ENCODE data around the gene XPR1.

The XPR1 gene

DNA sequence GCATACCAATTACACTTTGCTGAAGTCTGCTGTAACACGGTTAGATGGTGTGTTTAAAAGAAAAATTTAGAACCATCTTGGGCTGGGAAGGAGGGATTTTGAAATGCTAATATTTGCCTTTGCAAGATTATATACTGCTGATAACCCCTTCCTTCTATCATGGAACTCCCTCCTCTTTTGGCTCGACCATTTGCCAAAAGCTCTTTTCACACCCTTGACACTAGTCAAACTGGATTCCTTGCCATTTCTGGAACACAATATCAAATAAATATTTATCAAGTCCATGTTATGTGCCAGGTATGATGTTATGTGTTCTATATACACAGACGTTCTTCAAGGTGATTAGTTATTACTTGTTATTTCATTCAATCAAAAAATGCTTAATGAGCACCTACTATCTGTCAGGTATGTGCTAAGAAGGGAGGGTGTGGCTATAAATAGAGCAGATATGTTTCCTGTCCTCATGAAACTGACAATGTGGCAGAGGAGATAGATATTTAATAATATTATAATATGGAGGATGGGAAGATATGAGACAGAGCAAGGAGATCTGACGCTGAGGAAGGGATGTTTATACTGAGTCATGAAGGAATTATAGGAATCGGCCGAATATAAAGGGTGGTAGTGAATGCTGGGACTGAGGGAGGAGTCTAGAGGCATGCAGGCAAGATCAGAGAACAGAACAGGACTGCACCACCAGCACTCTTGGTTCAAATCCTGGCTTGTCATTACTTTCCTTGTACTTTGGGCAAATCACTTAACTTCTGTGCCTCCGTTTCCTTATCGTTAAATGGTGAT is 16.1 kb upstream of the XPR1 start:
- no peak for ATAC-seq

DNA sequence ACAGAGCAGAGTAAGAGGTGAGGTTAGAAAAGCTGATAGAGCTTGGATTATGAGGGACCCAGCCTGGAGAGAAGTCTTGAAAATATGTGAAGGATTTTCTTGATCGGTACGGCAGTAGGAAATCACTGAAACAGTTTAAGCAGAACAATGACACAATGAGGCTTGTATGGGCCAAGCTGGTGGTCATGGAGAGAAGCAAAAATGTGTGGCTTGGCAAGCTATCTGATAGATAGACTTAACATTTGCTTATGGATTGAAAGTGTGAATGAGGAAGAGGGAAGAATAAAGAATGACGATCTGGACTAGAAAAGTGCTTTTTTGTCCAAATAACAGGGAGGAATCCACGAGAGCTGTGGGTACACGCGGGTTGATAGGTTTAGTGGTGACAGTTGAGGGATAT is 15.4 kb upstream of the XPR1 start:
- DNase-seq (no peak), ATAC-seq (no peak)

More for the DNA sequence above, 16.1 kb upstream of the XPR1 start:
- DNase-seq = no peak

- DNase-seq (no peak), ATAC-seq (no peak)
These were observed 13.9 kb upstream of the XPR1 start for GRCh38 chr1:180617774-180618395.

GRCh38 chr1:180620581-180620980 is 11.2 kb upstream of the XPR1 start:
- ATAC-seq = no peak

DNA sequence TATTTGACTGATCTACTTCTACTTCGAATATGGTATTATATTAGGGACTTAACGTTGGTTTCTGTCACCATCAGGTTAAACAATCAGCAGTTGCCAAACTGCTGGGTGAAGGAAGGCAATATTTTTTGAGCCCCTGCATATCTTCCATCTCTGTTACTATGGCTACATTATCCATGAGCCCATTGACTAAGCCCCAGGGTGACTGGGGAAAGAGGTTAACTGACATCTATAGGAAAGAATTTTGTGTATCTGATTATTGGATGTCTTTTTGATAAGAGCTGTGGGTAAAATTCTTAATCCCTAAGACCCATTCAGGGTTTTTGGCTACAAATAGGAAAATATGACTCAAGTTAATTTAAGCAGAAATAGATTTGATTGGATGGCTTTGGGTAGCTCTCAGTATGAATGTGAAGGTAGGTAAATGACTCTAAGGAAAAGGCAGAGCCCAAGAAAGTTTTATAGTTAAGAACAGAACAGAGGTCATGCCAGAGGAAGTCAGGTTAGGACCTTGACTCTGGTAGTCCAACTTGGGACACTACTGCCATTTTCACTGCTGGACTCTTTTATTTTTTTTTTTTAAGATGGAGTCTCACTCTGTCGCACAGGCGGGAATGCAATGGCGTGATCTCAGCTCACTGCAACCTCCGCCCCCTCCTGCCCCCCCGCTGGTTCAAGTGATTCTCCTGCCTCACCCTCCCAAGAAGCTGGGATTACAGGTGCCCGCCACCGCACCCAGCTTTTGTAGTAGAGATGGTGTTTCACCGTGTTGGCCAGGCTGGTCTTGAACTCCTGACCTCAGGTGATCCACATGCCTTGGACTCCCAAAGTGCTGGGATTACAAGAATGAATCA is 8.9 kb upstream of the XPR1 start:
- no peak for DNase-seq
- peak; percentile 28 for ATAC-seq

More at GRCh38 chr1:180620581-180620980, 11.2 kb upstream of the XPR1 start:
- no peak for DNase-seq

DNA sequence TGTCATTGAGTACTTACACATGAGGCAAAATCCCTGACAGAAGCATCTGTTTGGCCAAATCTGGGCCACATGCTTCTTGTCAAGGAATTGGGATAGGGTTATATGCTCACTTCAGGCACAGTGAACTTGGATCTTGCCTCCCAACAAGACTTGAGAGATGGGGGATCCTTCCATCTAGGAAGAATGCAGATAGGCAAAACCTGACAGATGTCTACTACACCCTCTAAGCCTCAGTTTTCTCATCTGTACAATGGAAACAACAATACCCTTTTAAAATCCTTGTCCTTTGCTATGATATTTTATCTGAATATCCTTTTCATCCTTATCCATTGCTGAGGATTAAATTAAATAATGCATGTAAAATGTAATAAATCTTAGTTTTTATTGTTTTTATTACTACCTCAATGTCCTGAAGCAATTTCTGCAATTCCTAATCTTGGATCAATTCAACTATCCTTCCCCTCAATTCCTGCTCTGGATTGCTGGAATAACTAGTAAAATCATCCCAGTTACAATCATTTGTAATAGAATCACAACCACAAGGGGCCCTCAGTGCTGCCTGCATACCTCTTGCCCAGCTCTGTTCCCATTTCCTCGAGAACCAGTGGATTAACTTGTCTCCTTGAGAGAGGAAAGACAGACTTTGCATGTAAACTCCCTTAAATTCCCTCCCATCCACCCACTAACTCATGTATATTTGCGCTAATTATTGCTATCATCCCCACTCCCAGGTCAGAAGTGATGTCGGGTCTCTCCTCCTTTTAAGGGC is 8.1 kb upstream of the XPR1 start:
- ATAC-seq (no peak), DNase-seq (no peak)

GRCh38 chr1:180626711-180627110 is 5.1 kb upstream of the XPR1 start:
- no peak for DNase-seq
- ATAC-seq = no peak

DNA sequence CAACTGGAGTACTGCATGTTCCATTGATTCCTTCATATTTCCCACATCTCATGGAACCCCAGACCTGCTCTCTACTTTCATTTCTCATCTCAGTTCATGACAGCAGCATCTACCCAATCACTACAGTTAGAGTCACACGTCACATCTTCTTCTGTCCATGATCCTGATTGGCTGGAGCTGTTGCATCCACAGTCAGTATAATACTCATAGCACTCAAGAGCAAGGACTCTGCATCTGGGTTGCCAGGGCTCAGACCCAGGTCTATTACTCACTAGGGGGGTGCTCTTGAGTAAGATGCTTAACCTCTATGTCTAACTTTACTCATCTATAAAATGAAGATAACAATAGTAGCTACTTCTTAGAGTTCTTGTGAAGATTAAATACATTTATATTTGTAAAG is 4.4 kb upstream of the XPR1 start:
- DNase-seq (no peak), ATAC-seq (no peak)

DNA sequence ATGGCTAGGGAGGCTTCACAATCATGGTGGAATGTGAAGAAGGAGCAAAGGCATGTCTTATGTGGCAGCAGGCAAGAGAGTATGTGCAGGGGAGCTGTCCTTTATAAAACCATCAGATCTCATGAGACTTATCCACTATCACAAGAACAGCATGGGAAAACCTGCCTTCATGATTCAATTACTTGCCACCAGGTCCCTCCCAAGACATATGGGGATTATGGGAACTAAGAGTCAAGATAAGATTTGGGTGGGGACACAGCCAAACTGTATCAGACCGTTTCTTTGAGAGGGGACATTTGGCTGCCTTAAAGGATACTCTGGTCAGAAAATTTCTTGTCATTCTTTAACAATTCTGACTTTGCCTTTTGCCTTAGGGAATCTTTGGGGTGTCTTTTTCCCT is 3.2 kb upstream of the XPR1 start:
- DNase-seq = no peak
- ATAC-seq = no peak

GRCh38 chr1:180630408-180631193 is 1.2 kb upstream of the XPR1 start:
- DNase-seq (no peak), ATAC-seq (no peak)

DNA sequence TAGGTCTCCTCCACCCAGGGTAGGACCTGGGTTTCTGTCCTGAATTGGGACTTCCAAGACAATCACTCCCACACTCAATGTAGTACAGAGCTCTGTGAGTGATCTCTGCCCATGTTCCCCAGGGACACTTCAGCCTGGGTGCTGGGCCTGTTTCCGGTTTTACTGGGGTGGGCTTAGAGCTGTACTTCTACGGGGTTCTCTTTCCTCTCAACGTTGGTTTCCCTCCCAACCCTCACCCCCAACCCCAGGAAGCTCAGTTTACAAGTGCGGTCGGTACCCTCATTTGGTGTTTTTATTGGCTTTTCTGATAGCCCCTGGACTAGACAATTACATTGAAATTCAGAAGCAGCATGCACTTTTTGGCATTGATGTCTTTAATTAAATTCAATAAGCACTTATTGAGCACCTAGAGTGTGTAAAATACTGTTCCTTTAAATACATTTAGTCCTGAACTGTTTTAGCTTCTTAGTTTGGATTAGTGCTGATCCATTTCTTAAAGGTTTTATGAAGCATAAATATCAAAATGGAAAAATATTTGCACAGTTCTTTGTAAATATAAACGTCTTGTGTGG is 542 bp upstream of the XPR1 start:
- ATAC-seq = no peak
- DNase-seq = peak; percentile 5

- DNase-seq (peak; percentile 72), ATAC-seq (peak; percentile 42)
These were observed 669 bp downstream of the XPR1 start for GRCh38 chr1:180632326-180633056.

DNA sequence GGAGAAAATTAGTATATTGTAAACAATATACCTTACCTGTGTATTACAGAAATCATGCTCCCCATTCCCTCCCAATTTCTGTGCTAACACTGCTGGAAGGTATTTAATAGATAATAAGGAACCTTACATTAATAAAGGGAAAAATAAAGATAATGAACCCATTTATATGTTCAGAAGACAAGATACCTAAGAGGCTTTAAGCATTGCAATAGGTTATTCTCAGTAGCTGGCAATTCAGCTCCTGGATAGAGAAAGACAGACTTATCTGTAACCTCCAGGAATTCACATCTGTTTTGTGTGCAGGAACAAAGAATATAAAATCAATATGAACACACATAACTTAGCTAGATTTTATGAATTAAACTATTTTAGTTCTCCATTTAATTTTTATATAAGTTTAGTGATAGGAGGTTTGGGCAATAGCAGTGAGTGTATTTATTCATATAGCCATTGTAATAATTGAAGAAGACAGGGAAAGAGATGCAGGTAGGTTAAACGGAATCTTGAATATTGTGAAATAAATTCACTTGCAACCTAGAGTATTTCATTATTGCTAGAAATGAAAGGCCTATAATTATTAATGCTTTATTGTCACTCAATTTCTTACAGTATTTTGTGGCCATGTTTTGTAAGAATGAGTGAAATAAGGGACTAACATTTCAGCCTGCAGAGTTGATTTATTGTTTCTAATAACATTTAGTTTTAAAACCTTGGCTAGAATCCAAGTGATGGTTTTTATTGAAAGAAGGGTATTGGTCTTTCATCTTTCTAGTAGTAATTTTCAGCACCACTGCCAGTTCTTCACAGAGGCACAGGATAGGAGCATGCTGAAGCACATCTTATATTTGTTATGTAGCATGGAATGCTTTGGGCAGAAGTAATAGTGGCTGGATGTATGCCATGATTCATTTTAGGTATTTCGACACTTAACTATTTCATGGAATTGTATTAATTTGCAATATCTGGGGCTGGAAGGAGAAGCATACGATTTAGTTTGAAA is 1.5 kb downstream of the XPR1 start:
- ATAC-seq (no peak), DNase-seq (no peak)

GRCh38 chr1:180636138-180636537 is 4.3 kb downstream of the XPR1 start:
- DNase-seq (no peak), ATAC-seq (no peak)

DNA sequence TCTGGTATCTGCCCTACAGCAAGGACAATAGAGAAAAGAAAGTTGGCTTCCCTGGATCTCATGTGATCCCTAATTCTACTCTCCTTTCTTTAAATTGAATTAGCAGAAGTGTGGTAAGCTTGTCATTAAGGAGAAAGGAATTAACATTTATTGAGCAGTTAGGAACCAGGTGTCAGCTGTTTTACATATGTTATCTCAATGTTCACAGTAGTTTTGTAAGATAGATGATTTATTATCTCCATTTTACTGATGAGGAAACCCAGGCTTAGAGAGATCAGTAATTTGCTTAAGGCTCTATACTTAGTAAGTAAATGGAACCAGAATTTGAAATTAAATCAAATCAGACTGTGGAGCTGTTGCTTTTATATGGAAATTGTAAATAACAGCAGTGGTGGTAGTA is 8.0 kb downstream of the XPR1 start:
- no peak for ATAC-seq

DNA sequence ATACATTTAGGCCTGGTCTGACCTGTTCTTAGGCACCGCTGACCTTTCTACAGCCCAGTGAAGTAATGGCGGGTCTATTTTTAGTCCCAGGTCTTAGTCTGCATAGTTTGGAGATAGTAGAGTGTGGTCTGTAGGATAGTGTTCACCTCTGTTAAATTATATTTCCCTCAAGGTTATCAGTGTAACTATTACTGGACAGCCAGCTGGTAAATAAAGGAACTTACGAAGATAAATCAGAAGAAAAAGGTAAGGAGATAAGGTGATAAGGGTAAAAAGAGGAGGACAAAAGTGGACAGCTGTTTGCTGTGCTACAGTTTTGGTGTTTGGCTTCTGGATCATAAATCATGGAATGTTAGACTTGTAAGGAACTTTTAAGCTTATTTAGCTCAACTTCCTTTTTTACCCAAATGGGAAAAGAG is 8.7 kb downstream of the XPR1 start:
- DNase-seq (no peak), ATAC-seq (no peak)

More for the DNA sequence above, 8.0 kb downstream of the XPR1 start:
- DNase-seq = no peak

DNA sequence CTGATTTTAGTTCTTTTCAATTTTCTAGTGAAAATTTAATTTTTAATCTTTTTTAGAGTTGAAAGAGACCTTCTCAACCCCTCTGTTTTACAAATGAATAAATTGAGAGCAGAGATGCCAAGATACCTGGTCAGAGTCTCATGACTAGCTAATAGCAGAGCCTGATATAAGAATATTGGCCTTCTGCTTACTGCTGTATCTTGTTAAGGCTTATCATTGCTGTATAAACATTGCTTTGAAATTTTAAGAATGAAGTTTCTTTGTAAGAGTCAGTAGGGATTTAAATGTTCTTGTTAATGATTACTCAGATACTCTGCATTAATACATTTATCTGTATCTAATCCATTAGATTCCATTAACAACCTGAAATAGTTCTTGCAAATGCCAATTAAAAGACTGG is 9.8 kb downstream of the XPR1 start:
- DNase-seq (no peak), ATAC-seq (no peak)

DNA sequence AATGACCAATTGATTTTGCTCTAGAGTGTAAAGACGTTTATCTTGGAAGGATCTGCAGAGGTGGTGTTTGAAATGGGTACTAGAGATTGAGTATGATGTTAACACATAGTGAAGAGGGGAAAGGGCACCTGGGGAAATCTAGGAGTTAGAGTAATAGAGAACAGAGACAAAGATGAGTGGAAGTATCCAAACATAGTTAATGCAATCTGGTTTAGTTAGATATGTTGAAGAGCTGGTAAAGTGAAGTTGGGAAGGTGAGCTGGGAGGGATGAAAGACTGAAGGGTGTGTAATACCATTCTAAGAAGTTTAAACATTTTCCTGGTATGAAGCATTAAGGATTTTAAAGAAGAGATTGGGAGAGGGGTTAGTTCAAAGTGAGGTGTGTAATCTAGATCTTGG is 11.0 kb downstream of the XPR1 start:
- ATAC-seq = no peak
- DNase-seq = no peak

GRCh38 chr1:180643693-180644092 is 11.9 kb downstream of the XPR1 start:
- DNase-seq (no peak), ATAC-seq (no peak)

All from stimulated activated naive CD8-positive, alpha-beta T cell treated with anti-CD3 and anti-CD28 coated beads, Interleukin-15, Interleukin-2, amounts not matched to agents 100 U/mL and 50 U/mL, for 24 hours (primary cell).